Thyroid gland (tissue), 4 donors: Measurements from ENCODE around the gene SLC9A7.

Experiments used
- CTCF ChIP-seq, 6 experiments: fragments of 200-600 bp in 3 of 6; fragments of 450-650 bp in 3 of 6; sonication (generic) in 3 of 6; IDR thresholded peaks; one replicate each; pipeline ENCODE4 v1.5.1; 2016 to 2019; ENCODE audit warnings: antibody characterized with exemption in 6 of 6, mild to moderate bottlenecking in 2 of 6, inconsistent platforms in 1 of 6, moderate library complexity in 1 of 6
- POLR2A ChIP-seq, 2 donors: fragments of 450-650 bp; IDR thresholded peaks; one replicate each; pipeline ENCODE4 v1.6.1; 2017; ENCODE audit warnings: antibody characterized with exemption in 2 of 2, mild to moderate bottlenecking in 2 of 2, moderate library complexity in 1 of 2

- TF ChIP-seq CTCF (IDR thresholded peaks at IDR 0.05) (no peak), POLR2A (IDR thresholded peaks at IDR 0.05) (no peak)
Measured at GRCh38 chrX:46648660-46649059, 110.3 kb downstream of the SLC9A7 start.
